B cell (primary cell): ENCODE results near the gene TSC22D4.

ENCODE experiments used
- EZH2 ChIP-seq: IDR thresholded peaks from 2 replicates; pipeline ENCODE4 v1.6.1; 2012; ENCODE audit warnings: borderline replicate concordance, low read depth, mild to moderate bottlenecking, moderate library complexity, low read length; ENCODE audit not compliant: insufficient read depth, poor library complexity, severe bottlenecking
- TF ChIP-seq, protein P1 (sequence below): fragments of 200-600 bp; IDR thresholded peaks from one replicate; pipeline ENCODE4 v1.8.0; 2022; ENCODE audit warnings: antibody characterized with exemption, mild to moderate bottlenecking

DNA sequence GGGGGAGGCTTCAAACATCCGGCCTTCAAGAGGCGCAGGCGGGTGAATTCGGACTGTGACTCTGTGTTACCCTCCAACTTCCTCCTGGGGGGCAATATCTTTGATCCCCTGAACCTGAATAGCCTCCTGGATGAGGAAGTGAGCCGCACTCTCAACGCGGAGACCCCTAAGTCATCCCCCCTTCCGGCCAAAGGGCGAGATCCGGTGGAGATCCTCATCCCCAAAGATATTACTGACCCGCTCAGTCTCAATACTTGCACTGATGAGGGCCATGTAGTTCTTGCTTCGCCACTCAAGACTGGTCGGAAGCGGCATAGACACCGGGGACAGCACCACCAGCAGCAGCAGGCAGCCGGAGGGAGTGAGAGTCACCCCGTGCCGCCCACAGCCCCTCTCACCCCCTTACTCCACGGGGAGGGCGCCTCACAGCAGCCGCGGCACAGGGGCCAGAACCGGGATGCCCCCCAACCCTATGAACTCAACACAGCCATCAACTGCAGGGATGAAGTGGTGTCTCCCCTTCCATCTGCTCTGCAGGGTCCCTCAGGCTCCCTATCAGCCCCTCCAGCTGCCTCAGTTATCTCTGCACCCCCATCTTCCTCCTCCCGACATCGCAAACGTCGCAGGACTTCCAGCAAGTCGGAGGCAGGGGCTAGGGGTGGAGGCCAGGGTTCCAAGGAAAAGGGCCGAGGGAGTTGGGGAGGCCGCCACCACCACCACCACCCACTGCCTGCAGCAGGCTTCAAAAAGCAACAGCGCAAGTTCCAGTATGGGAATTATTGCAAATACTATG lies 48.3 kb downstream of the TSC22D4 start:
- TF ChIP-seq, protein P1, sequence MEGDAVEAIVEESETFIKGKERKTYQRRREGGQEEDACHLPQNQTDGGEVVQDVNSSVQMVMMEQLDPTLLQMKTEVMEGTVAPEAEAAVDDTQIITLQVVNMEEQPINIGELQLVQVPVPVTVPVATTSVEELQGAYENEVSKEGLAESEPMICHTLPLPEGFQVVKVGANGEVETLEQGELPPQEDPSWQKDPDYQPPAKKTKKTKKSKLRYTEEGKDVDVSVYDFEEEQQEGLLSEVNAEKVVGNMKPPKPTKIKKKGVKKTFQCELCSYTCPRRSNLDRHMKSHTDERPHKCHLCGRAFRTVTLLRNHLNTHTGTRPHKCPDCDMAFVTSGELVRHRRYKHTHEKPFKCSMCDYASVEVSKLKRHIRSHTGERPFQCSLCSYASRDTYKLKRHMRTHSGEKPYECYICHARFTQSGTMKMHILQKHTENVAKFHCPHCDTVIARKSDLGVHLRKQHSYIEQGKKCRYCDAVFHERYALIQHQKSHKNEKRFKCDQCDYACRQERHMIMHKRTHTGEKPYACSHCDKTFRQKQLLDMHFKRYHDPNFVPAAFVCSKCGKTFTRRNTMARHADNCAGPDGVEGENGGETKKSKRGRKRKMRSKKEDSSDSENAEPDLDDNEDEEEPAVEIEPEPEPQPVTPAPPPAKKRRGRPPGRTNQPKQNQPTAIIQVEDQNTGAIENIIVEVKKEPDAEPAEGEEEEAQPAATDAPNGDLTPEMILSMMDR, result no peak
- no peak for TF ChIP-seq EZH2
